Measurements from ENCODE around the gene COL5A1.

COL5A1 gene

DNA sequence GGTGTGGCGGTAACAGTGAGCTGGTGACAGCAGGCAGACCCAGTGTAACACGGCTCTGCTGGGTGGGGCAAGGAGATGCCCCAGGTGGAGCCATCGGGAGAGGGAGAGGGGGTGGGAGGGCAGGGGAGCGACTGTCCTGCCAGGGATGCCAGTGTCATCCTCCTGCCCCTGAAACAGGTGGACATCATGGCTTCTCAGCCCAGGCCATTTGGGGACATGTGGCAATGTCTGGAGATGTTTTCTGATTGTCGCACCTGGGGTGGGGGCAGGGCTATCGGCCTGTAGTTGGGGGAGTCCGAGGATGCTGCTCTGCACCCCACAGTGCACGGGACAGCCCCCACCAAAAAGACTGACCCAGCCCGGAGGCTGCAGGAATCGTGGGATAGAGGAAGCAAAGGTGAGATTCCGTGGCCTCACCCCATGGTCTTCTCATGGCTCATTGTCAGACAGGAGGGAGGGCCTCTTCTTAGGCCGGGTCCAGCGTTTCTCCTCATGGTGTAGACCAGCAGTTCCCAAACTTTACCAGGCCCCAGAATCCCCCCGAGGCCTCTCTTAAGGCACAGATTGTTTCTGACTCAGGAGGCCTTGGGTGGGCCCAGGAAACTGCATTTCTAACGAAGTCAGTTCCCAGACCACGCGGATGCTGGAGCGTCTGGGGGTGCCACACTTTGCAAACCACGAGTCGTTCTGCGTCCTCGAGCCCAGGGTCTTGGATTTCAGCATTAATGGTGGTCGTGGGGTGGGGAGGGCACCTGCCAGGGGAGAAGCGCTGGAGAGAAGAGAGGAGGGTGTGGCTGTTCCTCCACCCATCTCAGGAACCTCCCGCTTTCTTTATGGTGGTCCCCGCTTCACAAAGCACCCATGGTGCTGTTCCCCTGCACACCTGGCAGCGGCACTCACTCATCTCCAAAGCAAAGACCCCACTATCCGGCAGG, 11.0 kb downstream of the COL5A1 start:
- no peak for DNase-seq (ENCODE audit: low read depth)
- TF ChIP-seq, protein P1, sequence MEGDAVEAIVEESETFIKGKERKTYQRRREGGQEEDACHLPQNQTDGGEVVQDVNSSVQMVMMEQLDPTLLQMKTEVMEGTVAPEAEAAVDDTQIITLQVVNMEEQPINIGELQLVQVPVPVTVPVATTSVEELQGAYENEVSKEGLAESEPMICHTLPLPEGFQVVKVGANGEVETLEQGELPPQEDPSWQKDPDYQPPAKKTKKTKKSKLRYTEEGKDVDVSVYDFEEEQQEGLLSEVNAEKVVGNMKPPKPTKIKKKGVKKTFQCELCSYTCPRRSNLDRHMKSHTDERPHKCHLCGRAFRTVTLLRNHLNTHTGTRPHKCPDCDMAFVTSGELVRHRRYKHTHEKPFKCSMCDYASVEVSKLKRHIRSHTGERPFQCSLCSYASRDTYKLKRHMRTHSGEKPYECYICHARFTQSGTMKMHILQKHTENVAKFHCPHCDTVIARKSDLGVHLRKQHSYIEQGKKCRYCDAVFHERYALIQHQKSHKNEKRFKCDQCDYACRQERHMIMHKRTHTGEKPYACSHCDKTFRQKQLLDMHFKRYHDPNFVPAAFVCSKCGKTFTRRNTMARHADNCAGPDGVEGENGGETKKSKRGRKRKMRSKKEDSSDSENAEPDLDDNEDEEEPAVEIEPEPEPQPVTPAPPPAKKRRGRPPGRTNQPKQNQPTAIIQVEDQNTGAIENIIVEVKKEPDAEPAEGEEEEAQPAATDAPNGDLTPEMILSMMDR (IDR thresholded peaks at IDR 0.05; ENCODE audit: control insufficient read depth, extremely low read depth, insufficient read depth): no peak

DNA sequence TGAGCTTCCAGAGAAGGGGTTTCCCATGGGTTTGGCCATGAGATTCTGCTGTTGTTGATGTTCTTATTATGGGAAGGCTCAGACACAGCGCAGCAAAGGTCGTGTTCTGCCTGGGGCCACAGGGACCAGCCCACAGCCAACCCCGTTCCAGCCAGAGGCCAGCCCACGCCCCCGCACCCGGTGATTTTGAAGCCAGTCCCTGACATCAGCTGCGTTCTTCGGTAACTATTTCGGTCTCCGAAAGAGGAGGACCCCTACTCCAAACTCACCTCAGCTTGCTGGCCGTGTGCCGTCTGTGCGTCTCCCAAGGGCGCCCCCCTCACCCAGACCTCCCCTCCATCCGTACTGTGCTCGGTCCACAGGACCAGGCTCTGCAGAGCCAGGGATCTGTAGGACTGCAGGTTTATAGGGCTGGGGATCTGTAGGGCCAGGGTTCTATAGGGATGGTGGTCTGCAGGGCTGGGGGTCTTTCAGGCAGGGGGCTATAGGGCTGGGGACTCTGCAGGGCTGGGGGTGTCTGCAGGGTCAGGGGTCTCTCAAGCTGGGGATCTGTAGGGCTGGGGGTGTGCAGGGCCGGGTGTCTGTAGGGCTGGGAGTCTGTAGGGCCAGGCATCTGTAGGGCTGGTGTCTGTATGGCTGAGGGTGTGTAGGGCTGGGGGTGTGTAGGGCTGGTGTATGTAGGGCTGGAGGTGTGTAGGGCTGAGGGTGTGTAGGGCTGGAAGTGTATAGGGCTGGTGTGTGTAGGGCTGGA, 11.8 kb downstream of the COL5A1 start:
- H3K4me3 ChIP-seq (ENCODE audit: low read depth, low read length): no peak overlapping the region
- DNase-seq (ENCODE audit: low read depth): no peak

More for the DNA sequence above, 11.0 kb downstream of the COL5A1 start:
- no peak overlapping the region for H3K4me3 ChIP-seq (ENCODE audit: low read depth, low read length)

DNA sequence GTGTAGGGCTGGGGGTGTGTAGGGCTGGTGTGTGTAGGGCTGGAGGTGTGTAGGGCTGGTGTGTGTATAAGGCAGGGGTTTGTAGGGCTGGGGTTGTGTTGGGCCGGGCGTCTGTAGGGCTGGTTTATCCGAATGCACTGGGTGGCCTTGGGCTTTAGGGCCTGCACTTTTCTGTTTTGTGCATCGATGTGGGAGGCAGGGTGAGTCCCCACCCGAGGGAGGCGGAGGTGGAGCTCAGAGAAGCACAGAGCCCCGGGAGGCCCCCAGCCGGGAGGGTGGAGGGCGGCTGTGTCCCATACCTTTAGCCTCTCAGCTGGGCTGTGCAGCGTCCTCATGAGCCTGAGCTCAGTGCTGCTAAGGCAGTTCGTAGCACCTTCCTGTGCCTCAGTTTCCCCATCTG, 13.5 kb downstream of the COL5A1 start:
- H3K4me3 ChIP-seq (ENCODE audit: low read depth, low read length): no peak overlapping the region
- DNase-seq (ENCODE audit: low read depth): no peak
- TF ChIP-seq, protein P1 (IDR thresholded peaks at IDR 0.05; ENCODE audit: control insufficient read depth, extremely low read depth, insufficient read depth): no peak

More for the DNA sequence above, 11.8 kb downstream of the COL5A1 start:
- TF ChIP-seq, protein P1 (IDR thresholded peaks at IDR 0.05; ENCODE audit: control insufficient read depth, extremely low read depth, insufficient read depth): no peak

DNA sequence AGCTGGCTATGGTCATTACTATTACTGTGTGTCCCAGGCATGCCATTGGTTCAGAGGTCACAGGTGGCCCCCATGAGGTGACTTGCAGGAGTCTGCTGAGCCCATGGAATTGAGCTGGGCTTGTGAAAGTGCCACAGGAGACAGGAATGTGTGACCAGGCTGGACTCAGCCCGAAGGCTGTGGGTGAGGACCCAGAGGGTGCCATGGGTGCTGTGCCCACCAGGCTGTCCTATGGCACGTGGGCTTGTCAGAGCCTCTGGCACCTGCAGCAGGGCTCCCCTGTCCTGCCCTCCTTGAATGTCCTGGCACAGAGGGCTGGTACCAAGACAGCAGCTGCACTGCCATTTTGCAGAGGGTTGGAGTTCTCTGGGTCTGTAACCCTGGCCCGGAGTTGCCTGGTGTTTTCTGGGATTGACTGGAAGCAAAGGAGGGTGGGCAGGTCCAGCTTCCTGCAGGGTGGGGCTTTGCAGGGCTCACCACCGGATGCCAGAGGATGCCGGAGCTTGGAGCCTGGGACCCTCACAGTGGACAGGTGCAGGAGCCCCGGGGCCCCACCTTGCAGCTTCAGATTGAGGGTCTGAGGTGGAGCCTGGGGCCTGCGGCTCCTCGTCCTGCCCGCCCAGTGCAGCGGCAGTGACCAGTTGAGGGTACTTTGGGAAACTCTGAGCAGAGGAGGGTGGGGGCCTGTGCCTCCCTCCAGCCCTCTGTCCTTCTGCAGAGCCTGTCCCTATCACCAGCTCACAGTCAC, 14.2 kb downstream of the COL5A1 start:
- DNase-seq (ENCODE audit: low read depth): no peak
- TF ChIP-seq, protein P1 (IDR thresholded peaks at IDR 0.05; ENCODE audit: control insufficient read depth, extremely low read depth, insufficient read depth): no peak
- H3K4me3 ChIP-seq (ENCODE audit: low read depth, low read length): no peak overlapping the region

DNA sequence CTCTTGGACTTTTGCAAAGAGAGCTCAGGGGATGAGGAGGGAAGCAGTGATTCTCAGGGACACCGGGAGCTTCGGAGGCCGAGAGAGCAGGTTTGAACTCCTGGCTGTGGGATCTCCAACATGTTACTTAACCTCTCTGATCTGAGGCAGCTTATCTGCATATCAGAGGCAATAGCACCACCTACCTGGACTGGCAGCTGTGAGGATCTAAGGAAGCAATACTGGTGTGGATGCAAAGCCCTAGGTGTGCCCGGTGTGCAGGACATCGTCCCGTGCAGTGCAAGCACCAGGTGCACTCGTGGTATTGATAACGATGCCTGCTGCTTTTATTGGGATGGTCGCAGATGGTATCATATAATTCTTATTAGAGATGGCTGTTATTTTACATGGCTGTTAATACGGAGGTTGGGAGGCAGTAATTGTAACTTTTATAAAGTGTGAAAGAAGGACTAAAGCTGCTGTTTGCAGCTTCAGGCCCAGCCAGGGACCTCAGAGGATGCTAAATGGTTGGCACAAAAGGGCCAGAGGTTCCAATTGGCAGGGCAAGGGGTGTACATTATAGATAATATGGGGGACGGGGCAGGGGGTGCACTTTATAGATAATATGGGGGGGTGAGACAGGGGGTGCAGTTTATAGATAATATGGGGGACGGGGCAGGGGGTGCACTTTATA, 14.9 kb downstream of the COL5A1 start:
- TF ChIP-seq, protein P1 (IDR thresholded peaks at IDR 0.05; ENCODE audit: control insufficient read depth, extremely low read depth, insufficient read depth): peak; percentile 80
- no peak overlapping the region for H3K4me3 ChIP-seq (ENCODE audit: low read depth, low read length)
- no peak for DNase-seq (ENCODE audit: low read depth)

Data from LNCaP clone FGC (cell line).